Prostate gland (tissue), 2 donors: Measurements from ENCODE around the gene TFEB.

Experiments
- CTCF ChIP-seq, 4 experiments: fragments of 200-600 bp in 2 of 4; fragments of 450-650 bp in 2 of 4; sonication (generic) in 2 of 4; IDR thresholded peaks; 1 replicate in 3 of 4; 2 replicates in 1 of 4; pipeline ENCODE4 v1.5.1; 2016 to 2019; ENCODE audit warnings: antibody characterized with exemption in 4 of 4, mild to moderate bottlenecking in 2 of 4, moderate library complexity in 2 of 4
- POLR2AphosphoS5 ChIP-seq: sonication (generic); formaldehyde crosslinking; IDR thresholded peaks from one replicate; pipeline ENCODE4 v1.6.1; 2017; ENCODE audit warnings: antibody characterized with exemption

DNA sequence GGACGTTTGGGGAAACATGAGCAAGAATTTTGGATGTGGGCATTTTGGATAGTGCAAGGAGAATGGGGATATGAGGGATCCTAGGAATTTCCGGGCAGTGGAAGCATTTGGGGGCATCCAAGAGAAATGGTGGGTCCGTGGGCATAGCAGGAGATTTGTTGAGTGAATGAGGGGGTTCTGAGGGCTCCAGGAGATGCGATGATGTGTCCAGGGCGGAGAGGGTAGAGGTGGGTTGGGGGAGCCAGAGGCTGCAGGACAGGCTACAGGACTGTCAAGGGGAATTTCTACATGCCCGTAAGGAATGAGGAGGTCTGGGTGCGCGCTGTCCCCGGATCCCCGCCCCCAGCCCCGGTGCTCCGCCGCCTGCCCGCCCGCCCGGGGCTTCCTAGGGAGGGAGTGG is 43.9 kb upstream of the TFEB start:
- TF ChIP-seq CTCF (IDR thresholded peaks at IDR 0.05) = no peak
- no peak for TF ChIP-seq POLR2AphosphoS5
